RKO (cell line): ENCODE measurements around the gene MBD3.
"Not testable (repeated sequence)": the region's sequence is repeated elsewhere in the genome, so short reads cannot be mapped to it uniquely, and the experiment has no call there.

Experiments used
- DNase-seq: peaks from one replicate; pipeline ENCODE4 v3.0.0-alpha.2; 2016; ENCODE audit warnings: low spot score

The MBD3 gene

DNA sequence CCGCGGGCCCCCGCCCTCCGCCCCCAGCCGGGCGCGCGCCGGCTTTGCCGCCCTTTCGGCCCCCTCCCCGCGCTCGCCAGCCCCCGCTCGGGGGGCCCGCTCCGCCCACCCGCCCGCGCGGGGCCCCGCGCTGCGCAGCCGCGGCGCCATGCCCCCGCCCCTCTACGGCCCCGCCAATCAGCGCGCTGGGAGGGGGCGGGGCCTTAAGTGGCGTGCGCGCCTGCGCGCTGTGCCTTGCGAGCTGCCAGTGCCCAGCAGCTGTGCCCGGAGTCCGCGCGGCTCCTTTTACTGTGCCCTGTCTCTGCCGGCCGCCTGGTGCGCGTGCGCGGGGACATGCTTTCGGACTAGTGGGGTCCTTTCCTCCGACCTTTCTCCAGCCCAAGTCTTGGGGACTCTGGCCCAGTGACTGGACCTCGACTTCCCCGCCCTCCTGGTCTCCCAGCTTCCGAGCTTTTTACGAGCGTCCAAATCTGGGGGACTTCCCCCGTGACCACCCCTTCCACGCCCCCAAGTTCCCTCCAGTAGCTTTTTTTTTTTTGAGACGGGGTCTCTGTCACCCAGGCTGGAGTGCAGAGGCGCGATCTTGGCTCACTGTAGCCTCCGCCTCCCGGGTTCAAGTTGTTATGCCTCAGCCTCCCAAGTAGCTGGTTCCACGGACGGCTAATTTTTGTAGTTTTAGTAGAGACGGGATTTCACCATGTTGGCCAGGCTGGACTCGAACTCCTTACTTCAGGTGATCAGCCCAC, at the start of gene MBD3:
Gene MBD3 (minus strand): TSS at position 111 of the 746 bp plus-strand sequence. CDS start 234 bp downstream, outside the sequence.
- DNase-seq = peak; percentile 96

DNA sequence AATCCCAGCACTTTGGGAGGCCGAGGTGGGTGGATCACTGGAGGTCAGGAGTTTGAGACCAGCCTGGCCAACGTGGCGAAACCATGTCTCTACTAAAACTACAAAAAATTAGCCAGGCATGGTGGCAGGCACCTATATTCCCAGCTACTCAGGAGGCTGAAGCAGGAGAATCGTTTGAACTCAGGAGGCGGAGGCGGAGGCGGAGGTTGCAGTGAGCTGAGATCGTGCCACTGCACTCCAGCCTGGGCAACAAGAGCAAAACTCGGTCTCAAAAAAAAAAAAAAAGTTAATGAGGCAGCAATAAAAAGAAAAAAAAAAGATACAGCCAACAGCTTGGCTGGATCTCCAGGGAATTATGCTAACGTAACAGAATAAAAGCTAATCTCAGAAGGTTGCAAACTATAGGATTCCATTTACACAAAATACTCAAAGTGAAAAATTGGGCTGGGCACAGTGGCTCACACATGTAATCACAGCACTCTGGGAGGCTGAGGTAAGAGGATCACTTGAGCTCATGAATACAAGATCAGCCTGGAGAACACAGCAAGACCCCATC, 48.3 kb upstream of the MBD3 start:
- DNase-seq = not testable (repeated sequence)

DNA sequence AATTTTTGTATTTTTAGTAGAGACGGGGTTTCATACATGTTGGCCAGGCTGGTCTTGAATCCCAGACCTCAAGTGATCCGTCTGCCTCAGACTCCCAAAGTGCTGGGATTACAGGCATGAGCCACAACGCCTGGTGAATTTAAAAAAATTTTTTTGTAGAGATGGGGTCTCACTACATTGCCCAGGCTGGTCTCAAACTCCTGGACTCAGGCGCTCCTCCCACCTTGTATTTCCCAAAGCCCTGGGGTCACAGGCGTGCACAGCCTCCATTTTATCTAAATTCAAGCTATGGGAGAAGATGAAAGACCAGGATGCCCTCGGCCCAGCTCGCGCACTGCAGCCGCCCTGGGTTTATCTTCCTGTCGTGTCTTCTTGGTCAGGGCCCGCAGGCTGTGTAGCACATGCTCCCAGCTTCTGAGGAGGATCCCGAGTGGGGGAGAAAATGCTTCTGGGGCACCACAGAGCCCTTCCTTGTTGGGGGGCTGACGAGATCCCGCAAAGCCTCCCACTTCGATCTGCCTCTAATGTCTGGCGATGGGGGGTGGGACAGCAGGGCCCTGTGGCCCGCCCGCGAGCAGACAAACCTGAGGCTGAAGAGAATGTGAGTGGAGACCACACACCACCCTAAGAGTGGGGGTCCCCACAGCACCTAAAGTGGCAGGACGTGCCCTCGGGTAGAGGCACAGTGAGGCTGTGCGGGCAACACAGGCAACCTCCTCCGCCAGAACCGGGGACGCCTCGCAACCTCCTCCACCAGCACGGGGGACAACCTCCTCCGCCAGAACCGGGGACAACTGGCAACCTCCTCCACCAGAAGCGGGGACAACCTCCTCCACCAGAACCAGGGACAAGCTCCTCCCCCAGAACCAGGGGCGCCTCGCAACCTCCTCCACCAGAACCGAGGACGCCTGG, 43.9 kb upstream of the MBD3 start:
- no peak for DNase-seq

DNA sequence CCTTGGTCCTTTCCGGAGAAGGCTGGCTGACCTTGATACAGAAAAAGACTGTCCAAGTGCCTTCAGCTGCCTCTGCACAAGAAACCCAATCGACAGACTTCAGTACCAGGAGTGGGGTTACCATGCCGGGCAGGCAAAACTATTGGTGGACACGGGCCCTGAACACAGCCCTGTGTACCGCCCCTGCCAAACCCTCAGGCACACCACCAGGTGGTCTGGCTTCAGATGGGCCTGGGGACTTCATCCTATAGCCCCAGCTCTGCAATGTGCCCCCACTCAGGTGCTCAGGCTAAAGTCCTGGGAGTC, 42.2 kb upstream of the MBD3 start:
- DNase-seq = no peak

GRCh38 chr19:1634242-1634937, 41.7 kb upstream of the MBD3 start:
- no peak for DNase-seq

DNA sequence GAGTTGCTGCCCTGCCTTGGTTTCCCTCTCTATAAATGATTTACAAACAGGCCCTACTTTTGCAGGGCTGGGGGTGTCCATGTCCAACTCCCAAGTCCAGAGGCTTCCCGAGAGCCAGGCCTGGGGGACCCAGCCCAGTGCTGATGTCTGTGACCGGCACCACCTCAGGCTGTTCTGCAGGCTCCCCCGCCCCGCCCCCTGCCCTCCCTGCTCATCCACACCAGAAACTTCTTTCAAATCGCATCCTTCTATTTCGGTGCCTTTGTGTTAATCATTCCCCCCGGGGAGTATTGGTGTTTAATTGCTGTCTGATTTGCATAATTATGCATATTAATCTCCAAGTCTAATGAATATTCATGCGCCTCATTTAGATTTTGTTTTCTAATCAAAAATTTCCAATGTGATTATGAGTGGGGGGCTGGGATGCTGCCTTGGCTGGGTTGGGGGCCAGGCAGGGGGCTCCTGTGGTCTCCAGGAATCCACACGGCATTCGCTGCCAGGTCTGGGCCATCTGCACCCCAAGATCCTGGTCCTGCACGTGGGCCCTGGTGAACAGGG, 40.7 kb upstream of the MBD3 start:
- DNase-seq = no peak

- DNase-seq = no peak
Measured at GRCh38 chr19:1632462-1633268, 40.0 kb upstream of the MBD3 start.

- no peak for DNase-seq
Measured at GRCh38 chr19:1631557-1632100, 39.0 kb upstream of the MBD3 start.

DNA sequence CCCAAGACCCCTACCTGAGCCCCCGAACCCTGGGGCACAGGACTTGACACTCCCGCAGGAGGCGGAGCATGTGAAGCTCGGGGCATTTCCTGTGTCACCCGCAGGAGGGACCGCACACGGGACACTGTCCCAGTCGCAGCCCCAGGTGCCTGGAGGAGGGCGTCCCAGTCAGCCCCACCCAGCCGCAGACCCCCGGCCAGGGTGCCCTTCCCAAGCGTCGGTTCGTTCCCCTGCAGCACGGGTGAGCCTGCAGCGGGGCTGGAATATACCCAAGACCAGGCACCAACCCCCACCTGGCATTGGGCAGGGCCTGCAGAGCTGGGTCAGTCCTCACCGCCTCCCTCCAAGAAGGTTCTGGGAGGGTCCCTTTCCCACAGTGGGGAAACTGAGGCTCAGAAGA, 38.1 kb upstream of the MBD3 start:
- DNase-seq = no peak

DNA sequence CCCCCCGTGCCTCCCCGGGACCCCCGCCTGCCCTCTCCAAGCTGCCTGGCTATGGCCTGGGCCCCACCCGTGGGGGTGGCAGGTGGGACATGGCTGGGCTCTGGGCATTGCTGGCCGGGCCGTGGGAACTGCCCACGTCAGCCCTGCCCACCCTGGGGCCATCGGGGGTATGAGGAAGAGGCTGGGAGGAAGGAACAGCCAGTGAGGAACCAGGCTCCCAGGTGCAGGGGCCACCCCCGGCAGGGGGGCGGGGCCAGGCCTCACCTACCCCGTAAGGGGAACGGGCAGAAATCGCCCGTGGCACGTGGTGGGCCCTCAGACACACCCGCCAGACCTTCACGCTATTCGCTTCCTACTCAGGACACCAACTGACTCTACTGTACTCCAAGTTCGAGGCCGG, 37.3 kb upstream of the MBD3 start:
- no peak for DNase-seq

GRCh38 chr19:1629256-1629808, 36.7 kb upstream of the MBD3 start:
- no peak for DNase-seq

GRCh38 chr19:1627194-1627593, 34.5 kb upstream of the MBD3 start:
- DNase-seq = no peak

GRCh38 chr19:1626417-1627010, 33.8 kb upstream of the MBD3 start:
- DNase-seq = no peak

- DNase-seq = peak; percentile 30
Measured at GRCh38 chr19:1624458-1624857, 31.8 kb upstream of the MBD3 start.

DNA sequence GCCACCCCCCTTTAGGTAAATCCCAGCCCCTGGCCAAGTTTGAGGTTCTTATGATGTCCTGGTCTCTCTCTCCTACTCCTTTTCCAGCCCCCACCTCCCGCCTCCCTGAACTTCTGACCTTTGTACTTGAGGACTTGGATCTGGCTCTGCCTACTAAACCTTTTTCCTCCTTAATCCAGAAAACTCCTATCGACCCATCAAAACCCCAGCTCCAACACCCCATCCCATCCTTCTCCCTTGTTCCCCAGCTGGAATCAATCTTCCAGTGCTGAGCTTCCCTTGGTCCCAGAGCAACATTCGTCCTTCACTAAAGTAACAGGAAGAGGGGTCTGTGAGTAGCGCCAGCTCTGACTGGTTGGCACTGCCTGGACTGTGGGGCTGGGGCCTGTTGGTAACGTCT, 29.9 kb upstream of the MBD3 start:
- no peak for DNase-seq

- no peak for DNase-seq
Measured at GRCh38 chr19:1622007-1622406, 29.3 kb upstream of the MBD3 start.

DNA sequence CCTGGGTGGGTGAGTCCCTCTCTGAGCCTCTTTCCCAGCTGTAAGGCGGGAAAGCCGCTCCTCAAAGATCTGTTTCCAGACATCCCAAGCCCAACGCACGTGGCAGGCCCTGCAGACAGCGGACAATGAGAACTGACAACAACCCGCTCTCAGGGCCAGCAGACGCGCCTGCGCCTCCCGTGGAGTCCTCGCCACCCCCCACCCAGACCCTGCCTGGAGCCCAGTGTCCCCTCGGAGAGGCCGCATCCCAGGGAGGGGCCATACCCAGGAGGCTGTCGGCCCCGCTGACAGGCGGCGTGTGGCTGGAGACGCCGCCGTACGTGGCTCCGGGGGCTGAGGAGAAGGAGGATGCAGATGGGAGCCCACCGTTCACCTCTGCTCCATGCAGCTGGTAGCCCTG, 28.9 kb upstream of the MBD3 start:
- DNase-seq = no peak

GRCh38 chr19:1621021-1621420, 28.4 kb upstream of the MBD3 start:
- DNase-seq = no peak

DNA sequence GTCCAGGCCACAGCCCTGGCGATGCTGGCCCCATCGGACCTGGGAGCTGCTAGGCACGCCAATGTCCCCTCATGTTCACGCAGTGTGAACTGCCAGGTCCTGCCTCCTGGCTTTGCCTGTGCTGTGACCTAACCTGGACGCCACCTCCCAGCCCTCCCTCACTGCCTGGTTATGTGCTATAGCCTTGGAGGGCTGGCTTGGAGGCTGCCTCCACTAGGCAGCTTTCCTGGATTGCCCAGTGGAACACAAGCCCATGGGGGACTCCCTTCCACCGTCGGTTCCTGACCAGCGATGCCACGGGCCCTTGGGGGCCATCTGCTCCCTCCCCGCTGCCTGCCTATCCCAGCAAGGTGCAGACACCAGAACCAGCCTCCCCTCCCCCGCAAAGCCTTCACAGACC, 27.8 kb upstream of the MBD3 start:
- DNase-seq = no peak

GRCh38 chr19:1619703-1620102, 27.0 kb upstream of the MBD3 start:
- no peak for DNase-seq
